Bronchial epithelial cell (primary cell): Measurements from ENCODE around the gene ARHGEF12. TPM values are rescaled to one million over a fixed set of nuclear protein-coding genes. Genes with fewer than 3 reads are reported as not detected.

ENCODE experiments used
- DNase-seq: peaks from one replicate; pipeline ENCODE4 v3.0.0-alpha.2; 2010; ENCODE audit warnings: low read depth
- FAIRE-seq: peaks from 2 replicates; lab custom pipeline; 2011; peaks lifted over from hg19 to GRCh38; lab: Jason Lieb, UNC
- H3K27me3 ChIP-seq: 2 replicates; pipeline ENCODE4 v1.5.1; 2011; ENCODE audit warnings: low read length; ENCODE audit not compliant: control insufficient read depth, insufficient read depth
- H3K36me3 ChIP-seq: 2 replicates; pipeline ENCODE4 v1.5.1; 2011; ENCODE audit warnings: low read length; ENCODE audit not compliant: control insufficient read depth, insufficient read depth
- H3K4me3 ChIP-seq: 2 replicates; pipeline ENCODE4 v1.5.1; 2011; ENCODE audit warnings: mild to moderate bottlenecking, low read depth, low read length, control low read depth
- total RNA-seq: library from RNA; depleted of rRNA; stranded (reverse); fragments of >200 nt; gene quantifications from 2 replicates; pipeline ENCODE4 v1.2.1, GENCODE V29; 2014
- TF ChIP-seq, protein P1 (sequence below): IDR thresholded peaks from 2 replicates; pipeline ENCODE4 v1.5.1; 2011; ENCODE audit warnings: mild to moderate bottlenecking, moderate library complexity, low read length, control low read depth, inconsistent platforms; ENCODE audit not compliant: insufficient read depth, severe bottlenecking

ARHGEF12 gene
- total RNA-seq, 1 donor from 2014 or later, result 65.6 TPM

GRCh38 chr11:120484722-120485121 lies 148.5 kb downstream of the ARHGEF12 start:
- H3K4me3 ChIP-seq, result no peak overlapping the region
- peaks cover 20% of the 10 kb centered on the region for H3K36me3 ChIP-seq
- H3K27me3 ChIP-seq, result no peaks in the 10 kb centered on the region
- TF ChIP-seq, protein P1, sequence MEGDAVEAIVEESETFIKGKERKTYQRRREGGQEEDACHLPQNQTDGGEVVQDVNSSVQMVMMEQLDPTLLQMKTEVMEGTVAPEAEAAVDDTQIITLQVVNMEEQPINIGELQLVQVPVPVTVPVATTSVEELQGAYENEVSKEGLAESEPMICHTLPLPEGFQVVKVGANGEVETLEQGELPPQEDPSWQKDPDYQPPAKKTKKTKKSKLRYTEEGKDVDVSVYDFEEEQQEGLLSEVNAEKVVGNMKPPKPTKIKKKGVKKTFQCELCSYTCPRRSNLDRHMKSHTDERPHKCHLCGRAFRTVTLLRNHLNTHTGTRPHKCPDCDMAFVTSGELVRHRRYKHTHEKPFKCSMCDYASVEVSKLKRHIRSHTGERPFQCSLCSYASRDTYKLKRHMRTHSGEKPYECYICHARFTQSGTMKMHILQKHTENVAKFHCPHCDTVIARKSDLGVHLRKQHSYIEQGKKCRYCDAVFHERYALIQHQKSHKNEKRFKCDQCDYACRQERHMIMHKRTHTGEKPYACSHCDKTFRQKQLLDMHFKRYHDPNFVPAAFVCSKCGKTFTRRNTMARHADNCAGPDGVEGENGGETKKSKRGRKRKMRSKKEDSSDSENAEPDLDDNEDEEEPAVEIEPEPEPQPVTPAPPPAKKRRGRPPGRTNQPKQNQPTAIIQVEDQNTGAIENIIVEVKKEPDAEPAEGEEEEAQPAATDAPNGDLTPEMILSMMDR, result no peak
- DNase-seq (no peak), FAIRE-seq (no peak)

- H3K36me3 ChIP-seq, result peaks cover 12% of the 10 kb centered on the region
- no peak overlapping the region for H3K4me3 ChIP-seq
- H3K27me3 ChIP-seq, result no peaks in the 10 kb centered on the region
- DNase-seq, result no peak
- FAIRE-seq, result no peak
- TF ChIP-seq, protein P1, result no peak
Observed at GRCh38 chr11:120486138-120486537, 149.9 kb downstream of the ARHGEF12 start.

DNA sequence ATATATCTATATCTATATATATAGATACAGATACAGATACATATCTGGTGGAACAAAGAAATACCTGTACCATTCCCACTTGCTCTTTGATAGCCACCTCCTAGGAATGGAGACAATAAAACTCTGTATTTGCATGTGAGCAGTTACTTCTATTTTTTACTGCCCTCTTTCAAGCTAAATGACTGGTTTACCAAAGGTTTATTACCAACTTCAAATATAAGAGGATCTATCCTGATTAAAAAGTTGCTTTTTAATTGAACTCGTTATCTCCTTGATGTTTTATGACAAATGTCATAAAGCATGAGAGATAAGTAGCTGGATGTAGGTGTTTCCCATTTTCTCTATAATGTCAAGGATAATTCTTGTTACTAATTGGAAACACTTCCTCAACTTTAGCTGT lies 153.6 kb downstream of the ARHGEF12 start:
- Histone ChIP-seq H3K36me3 (peaks cover 7% of the 10 kb centered on the region), H3K27me3 (no peaks in the 10 kb centered on the region), H3K4me3 (no peak overlapping the region)
- no peak for DNase-seq
- no peak for FAIRE-seq
- TF ChIP-seq, protein P1, result no peak

- Histone ChIP-seq H3K4me3 (no peak overlapping the region), H3K27me3 (no peaks in the 10 kb centered on the region), H3K36me3 (peaks cover 2% of the 10 kb centered on the region)
- no peak for DNase-seq
- no peak for FAIRE-seq
- TF ChIP-seq, protein P1, result no peak
Observed at GRCh38 chr11:120492486-120492885, 156.3 kb downstream of the ARHGEF12 start.

GRCh38 chr11:120494595-120494994 lies 158.4 kb downstream of the ARHGEF12 start:
- TF ChIP-seq, protein P1, result no peak
- no peaks in the 10 kb centered on the region for H3K27me3 ChIP-seq
- no peaks in the 10 kb centered on the region for H3K36me3 ChIP-seq
- FAIRE-seq (peak; percentile 32), DNase-seq (no peak)
- H3K4me3 ChIP-seq, result no peak overlapping the region

GRCh38 chr11:120499088-120499487 lies 162.9 kb downstream of the ARHGEF12 start:
- H3K4me3 ChIP-seq, result no peak overlapping the region
- DNase-seq (no peak), FAIRE-seq (no peak)
- TF ChIP-seq, protein P1, result no peak
- no peaks in the 10 kb centered on the region for H3K27me3 ChIP-seq
- H3K36me3 ChIP-seq, result no peaks in the 10 kb centered on the region
